Activated CD8-positive, alpha-beta memory T cell treated with anti-CD3 and anti-CD28 coated beads for 48 hours (primary cell): Measurements from ENCODE around the gene G3BP1.
"Not testable (repeated sequence)": the region's sequence is repeated elsewhere in the genome, so short reads cannot be mapped to it uniquely, and the experiment has no call there.

Experiments used
- DNase-seq, 3 experiments: peaks; one replicate each; pipeline ENCODE4 v3.0.0-alpha.2; 2020; ENCODE audit warnings: low read depth in 2 of 3, low spot score in 2 of 3

Gene G3BP1

DNA sequence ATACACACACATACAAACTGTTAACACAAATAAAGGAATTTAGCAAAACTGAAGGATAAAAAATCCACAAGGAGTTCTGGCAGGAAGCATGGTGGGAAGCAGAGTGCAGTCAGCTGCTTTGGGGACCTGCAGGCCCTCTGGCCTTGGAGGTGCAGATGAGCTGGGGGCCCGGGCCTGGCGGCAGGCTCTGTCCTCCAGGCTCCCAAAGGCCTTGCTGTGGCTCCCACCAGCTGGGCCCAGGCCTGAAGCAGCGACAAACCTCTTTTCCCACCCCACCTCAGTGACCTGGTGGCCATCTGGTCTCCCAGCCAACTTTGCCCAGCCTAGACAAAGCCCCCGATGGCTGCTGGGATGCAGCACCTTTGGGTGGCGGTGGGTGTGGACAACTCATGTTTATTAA is 85.1 kb downstream of the G3BP1 start:
- no peak for DNase-seq

DNA sequence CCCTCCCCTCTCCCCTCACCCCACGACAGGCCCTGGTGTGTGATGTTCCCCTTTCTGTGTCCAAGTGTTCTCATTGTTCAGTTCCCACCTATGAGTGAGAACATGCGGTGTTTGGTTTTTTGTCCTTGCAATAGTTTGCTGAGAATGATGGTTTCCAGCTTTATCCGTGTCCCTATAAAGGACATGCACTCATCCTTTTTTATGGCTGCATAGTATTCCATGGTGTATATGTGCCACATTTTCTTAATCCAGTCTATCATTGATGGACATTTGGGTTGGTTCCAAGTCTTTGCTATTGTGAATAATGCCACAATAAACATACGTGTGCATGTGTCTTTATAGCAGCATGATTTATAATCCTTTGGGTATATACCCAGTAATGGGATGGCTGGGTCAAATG is 89.1 kb downstream of the G3BP1 start:
- not testable (repeated sequence) for DNase-seq
